Stimulated activated CD8-positive, alpha-beta memory T cell treated with anti-CD3 and anti-CD28 coated beads, Interleukin-12 subunit alpha, Interleukin-12 subunit beta, amount 100 ng/mL, for 24 hours (primary cell): ENCODE measurements around the gene TSHZ2.
"Not testable (repeated sequence)": the region's sequence is repeated elsewhere in the genome, so short reads cannot be mapped to it uniquely, and the experiment has no call there.

Source experiments
- DNase-seq: peaks from one replicate; pipeline ENCODE4 v3.0.0-alpha.2; 2020; ENCODE audit errors: extremely low read depth

TSHZ2 gene

DNA sequence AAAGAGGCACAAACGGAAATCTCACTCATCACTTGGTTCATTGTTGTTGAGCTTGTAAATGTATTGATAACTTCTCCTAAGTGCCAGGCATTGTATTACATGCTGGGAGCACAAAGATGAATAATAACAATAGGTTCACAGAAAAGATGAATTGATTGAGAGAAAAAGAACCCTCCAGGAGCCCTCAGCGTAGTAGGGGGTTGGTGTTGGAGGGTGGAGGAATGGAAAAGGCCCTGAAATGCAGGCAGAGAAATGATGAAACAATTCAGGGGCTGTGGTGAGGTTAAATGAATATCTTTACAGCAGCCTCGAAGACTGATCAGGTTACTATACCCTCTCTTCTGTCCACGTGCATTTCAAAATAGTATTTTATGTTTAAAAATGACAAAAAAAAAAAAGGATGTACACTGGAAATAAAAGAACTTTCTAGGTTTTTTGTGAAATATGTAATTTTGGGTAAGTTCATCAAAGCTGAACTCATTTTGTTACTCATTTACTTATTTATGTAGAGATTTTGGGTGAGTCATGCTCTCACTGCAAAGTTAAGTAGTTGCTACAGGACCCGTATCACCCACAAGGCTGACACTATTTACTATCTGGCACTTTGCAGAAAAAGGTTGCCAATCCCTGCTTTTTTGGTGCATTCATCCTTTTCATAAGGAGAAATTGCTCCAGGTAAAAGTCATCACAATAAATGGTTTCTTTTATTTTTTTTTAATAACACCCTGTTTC lies 344.2 kb downstream of the TSHZ2 start:
- no peak for DNase-seq

DNA sequence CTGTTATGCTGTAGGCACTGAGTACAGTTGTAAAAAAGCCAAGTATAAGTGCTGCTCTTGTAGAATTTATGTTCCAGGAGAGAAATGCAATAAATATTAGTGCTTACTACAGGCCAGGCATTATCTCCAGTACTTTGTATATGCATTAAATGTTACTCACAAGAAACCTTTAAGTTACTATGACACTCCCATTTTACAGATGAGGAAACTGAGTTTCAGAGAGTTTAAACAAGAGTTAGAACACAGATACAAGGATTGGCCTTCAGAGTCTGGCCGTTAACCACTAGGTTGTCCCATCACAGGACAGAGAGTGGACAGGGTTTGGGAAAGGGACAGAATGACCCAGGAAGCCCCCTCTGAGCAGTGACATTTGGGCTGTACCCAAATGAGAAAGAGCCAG lies 347.0 kb downstream of the TSHZ2 start:
- no peak for DNase-seq

DNA sequence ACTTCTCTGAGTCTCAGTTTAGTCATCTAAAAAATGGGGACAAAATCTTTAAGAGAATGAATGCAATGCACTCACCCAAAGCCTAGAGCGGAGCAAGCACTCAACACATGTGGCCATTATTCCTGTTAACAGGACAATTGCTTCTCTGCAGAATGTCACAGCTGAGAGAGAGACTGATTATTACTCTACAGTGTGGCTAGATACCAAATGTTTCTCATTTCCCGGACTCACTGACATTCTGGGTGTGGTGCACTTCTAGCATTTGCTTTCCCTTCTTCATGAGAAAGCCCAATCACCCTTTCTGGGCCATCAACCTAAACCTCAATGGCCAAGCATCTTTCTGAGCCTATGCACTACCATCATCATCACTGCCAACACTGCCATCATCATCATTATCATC lies 347.6 kb downstream of the TSHZ2 start:
- DNase-seq = no peak

DNA sequence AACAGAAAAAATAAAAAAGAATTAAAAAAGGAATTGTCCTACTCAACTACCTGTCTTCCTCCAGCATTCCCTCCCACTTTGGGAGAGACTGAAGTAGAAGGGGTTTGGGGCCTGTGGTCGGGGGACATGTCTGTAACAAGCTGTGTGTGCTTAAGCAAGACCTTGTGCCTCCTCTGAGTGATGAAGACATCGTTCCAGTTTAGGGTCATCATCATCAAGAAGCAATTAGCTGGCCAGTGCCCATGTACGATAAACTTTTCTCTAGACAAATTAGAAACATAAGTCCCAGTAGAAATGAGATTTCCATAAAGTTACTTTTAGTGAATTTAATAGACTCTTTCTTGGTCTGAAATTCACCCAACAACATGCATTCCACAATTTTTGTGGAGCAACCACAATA lies 348.5 kb downstream of the TSHZ2 start:
- DNase-seq = no peak

DNA sequence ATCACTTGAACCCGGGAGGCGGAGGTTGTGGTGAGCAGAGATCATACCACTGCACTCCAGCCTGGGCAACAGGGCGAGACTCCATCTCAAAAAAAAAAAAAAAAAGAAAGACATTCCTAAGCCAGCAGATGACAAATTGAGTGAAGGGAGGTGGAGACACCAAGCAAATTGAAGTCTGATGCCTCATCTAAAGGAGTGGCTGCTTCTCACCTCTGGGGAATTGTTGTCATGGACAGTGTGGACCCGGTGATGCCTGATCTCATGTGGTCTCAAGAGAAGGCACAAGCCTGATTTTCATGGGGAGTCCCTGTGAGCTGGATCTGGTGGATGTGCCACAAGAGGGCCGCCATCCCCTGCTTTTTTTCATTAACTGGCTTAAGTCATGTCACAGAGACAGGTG lies 349.4 kb downstream of the TSHZ2 start:
- DNase-seq = no peak

DNA sequence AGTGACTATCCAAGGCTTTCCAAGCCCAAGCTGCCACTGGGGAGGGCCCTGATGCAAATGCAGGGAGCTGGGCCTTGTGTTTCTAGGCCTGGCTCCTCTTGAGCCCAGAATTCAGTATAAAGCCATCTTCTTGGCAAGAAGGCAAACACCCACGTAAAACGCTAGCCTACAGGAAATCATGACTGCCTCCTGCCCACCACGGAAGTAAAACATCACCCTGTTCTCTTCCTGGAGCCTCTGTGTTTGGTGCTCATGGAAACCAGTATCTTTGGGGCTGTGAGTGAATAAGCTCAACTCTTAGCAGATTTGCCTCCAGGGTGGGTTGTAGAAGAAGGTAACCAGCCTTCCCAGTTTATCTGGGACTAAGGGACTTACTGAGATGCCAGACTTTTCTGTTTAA lies 350.5 kb downstream of the TSHZ2 start:
- DNase-seq = no peak

DNA sequence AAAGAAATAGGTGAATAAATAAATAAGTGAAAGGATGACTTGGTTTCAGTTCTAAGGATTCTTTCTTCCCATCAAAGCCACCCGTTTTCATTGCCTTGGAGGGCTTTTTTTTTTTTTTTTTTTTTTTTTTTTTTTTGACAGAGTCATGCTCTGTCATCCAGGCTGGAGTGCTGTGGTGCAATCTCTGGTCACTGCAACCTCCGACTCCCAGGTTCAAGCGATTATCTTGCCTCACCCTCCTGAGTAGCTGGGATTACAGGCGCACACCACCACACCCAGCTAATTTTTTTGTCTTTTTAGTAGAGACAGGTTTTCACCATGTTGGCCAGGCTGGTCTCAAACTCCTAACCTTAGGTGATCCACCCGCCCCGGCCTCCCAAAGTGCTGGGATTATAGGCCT lies 351.3 kb downstream of the TSHZ2 start:
- DNase-seq = not testable (repeated sequence)

DNA sequence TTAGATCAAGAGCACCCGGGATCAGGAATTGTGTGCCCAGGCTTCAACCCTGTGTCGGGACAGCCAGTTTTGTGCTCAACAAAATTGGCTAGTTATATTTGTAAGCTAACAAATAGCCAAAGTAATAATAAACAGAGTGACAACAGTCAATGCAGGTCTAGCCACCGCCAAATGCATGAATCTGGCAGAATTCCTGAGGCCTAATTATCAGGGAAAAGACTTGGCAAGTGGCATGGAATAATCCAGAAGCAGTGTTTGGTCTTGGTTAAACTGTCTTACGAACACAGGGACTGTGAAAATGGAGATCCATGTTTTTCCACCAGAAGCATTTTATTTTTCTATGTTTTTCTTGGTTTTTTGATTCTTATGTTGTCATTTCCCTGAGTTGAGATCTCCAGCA lies 352.7 kb downstream of the TSHZ2 start:
- no peak for DNase-seq

DNA sequence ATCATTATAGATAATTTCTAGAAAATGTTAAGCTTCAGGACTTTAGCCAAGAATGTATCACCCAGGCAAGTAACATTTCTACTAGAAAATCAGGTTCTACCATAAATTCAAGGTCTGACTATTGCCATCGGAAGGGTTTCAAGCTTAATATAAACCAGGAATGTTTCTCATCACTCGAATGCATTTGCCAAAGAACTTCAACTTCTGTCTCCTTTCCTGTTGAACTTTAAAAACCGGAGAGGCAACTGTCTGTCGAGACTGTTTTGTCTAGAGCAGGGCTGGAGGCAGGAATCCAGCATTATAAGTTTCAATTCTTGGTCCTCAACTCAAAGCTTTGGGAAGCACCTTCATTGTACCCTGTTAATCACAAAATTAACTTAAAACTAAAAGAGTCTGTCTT lies 356.8 kb downstream of the TSHZ2 start:
- no peak for DNase-seq

DNA sequence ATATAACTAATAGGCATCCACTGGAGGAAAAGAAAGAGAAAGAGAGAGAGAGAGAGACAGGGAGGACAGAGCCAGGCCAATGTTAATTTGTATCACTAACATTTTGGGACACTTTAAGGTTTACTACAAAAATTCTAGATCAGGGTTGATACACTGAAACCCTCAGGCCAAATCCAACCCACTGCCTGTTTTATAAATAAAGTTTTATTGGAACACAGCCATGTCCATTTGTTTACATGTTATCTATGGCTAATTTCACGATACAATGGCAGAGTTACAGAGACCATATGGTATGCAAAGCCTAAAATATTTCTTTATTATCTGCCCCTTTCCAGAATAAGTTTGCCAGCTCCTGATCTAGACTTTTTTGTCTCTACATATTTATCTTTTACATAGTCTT lies 357.6 kb downstream of the TSHZ2 start:
- DNase-seq = no peak

DNA sequence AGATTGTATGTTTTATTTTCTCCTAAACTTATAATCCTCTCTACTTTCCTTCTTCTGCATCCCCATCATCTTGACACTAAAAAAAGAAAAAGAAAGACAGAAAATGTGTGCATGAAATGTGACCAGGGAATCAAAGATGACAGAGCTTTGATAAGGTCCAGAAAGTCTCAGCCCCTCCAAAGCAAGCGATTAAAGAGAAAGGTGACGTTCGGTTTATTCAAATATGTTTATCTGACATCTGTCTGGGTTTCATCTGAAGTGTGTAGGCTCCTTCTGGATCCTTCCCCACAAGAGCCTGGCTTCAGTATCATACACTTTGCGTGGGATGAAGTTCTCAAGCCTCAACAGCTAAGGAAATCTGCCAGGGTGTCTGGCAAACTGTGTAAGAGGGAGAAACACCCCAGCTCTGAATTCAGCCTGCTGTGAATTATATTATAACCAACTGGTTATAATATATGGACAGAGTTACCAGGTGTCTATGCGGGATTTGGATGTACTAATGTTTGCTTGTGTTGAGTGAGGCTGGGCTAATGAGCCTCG lies 358.5 kb downstream of the TSHZ2 start:
- no peak for DNase-seq

DNA sequence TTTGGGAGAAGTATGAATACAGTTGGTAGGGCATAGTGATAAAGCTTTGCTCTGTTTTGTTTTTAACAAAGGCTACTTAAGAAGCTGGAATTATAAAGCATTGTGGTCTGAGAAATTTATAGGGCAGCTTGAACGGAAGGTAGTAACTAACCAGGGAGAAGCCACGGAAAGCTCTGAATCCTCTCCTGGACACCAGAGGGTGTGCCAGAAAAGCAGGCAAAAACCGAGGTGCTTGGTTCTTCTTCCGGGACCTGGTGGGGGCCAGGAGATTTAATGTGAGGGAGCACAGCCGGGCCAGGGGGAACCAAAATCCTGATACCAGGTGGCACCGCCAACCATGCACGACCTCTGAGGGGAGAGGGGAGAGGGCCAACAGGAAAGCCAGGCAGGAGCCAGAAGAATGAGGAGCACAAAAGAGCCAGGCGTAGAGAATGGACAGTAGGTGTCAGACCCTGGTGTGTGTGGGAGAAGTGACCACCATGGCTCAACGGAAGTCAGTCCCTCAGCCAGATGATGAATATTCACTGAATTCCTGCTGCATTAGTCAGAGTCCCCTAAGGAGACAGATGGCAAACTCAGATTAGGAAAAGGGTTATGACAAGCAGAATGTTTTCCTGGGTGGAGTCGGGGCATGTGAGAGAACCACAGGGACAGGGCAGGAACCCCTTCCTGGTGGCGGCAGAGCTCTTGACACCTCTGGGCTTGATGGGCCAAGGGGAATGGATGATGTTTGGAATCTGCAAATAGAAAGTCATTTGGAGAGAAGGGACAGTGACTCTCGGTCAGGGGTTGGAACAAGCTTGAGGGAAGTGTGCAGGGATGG lies 359.2 kb downstream of the TSHZ2 start:
- DNase-seq = no peak

DNA sequence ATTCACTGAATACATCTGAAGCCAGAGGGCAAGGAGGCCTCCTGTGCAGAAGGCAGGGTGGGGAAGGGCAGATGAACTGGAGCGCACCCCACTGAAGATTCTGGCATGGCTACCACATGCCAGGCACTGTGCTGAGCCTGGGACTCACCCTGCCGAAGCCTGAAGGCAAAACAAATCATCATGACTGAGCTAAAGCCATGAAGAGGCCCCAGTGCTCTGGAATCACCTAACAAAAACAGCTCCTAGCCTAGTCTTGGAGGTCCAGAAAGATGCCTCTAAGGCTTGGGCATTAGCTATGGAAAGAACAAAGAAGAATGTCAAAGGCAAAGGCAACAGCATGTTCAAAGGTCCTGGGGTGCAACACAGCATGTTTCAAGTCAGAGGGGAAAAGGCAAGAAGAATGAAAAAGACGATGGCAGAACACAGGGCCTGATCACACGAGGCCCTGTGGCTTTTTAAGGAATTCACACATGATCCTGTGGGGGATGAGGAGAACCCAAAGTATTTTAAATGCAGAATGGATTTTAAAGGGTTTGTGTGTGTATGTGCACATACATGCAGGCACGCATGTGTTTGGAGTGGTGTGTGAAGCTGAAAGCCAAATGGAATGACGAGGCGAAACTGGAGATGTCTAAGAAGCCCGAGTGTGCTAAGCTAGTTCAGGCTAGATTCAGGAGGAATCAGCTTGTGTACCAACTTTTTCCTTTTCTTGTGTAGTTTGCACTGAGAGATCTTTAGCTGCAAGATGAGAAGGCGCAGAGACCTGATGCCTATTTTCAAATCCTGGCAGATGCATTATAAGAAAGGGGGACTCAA lies 360.1 kb downstream of the TSHZ2 start:
- DNase-seq = no peak

DNA sequence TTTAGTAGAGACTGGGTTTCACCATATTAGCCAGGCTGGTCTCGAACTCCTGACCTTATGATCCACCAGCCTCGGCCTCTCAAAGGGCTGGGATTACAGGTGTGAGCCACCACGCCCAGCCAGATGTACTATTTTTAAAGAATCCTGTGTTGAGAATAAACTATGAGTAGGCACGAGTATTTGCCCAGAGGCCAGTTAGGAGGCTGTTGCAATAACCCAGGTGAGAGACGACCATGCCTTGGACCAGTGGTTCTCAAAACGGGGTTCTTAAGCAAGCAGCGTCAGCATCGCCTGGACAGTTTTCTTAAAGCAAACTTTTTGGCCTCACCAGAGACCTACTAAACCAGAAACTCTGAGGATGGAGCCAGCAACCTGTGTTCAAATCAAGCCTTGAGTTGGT lies 362.7 kb downstream of the TSHZ2 start:
- no peak for DNase-seq

DNA sequence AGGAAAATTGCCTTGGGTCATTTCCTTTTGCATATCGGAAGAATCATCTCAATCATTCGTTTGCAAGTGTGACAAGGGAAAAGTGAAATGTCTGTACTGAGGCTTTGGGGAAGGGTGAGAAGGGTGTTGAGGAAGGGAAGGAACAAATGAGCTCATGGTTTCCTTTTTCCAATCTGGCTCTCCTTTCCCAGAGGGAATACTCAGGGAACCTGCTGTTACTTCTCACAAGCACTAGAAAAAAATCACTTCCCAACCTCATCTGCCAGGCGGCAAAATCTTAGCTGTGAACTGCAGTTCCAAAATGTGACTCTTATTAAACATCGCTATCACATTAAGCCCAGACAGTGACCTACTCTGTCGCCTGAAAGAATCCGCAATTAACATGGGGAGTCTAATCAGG lies 363.4 kb downstream of the TSHZ2 start:
- DNase-seq = no peak

DNA sequence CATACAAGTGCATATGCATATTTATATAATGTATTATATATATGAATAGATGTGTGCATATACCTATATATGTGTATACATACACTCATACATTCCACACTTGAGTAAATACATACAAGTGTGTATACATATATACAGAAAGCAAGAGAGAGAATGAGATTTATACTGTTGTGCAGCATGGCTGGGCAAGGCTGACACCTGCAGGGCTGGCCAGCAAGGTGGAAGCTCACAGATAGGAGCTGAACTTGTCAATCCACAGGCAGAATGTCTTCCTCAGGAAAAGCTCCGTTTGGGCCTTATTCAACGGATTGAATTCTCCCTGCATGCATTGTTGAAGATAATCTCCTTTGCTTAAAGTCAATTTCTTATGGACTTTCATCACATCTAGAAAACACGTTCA lies 364.7 kb downstream of the TSHZ2 start:
- DNase-seq = no peak

DNA sequence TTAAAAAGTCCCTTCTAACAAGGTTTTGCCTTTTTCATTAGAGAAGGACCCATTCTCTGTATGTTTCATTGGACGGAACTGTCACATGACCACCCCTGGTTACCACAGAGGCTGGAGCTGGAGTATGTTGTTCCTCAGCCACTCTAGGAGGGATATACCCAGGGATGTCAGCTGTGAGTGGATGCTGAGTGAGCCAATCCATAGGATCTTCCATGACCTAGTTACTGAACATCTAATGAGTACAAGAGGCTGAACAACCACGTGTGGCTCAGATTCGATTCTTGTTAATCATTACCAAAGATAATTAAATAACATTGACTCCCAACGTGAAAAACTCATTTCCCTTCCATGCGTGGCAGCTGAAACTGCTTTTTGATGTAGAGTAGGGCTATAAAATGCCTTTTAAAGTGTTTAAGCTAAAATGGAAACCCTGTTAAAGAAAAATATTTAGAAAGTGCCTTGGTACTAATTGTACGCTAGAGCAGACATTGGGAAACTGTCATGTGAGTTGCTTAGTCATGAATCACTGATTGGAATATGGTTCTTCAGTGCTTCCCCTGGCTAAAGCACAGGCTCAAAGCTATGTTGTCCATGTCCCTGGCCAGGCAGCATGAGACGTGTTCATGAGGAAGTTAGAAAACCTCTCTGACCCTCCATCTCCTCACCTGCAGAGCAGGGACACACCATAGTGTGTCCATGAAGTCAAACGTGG lies 365.4 kb downstream of the TSHZ2 start:
- DNase-seq = no peak

DNA sequence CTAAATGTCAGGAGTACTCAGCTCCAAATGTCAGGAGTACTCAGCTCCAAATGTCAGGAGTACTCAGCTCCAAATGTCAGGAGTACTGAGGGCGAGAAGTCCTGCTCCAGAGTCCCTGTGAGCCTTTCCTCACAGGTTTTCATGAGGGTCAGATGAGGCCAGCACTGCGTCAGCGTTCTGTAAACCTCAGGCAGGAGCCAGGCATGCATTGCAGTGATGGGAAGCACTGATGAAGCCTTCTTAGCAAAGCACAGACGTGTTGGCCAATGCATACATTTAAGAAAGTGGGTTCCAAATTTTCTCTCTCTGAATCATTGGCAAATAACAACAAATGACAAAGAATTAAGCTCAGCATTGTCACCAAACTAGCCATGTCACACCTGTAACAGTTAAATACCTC lies 366.6 kb downstream of the TSHZ2 start:
- DNase-seq = no peak

DNA sequence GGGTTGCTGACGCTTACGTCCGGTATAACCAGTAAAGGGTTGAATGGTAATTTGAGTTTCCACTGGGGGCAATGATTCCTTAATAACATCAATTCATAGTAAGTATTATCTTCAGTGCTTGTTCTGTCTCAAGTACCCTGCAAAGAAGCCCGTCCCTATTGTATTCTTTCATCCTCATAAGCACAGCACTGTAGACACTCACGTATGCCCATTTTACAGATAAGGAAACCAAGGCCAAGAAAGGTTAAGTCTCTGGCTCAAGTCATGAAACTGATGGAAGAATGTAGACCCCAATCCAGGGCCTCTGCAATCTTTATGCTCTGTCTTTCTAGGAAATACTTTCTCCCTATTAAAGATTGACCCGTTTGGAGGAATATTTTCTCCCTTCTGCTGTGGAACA lies 370.3 kb downstream of the TSHZ2 start:
- DNase-seq = no peak

DNA sequence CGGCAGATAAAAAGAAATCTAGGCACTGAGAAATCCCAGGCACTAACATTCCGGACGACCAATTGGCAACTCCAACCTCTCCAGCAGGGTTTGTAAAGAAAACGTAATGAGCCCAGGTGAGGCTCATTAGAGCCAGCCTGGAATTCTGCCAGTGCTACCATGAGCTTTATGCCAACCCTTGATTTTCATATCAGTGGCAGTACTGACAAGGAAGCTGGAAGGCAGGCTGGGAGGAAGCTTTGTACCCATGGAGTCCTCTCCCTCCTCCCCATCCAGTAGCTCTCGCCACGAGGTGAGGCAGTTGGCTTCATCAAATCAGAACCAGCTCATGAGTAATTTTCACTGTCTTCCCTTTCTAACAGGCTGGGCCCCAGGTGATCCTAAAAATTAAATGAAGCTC lies 371.3 kb downstream of the TSHZ2 start:
- no peak for DNase-seq

DNA sequence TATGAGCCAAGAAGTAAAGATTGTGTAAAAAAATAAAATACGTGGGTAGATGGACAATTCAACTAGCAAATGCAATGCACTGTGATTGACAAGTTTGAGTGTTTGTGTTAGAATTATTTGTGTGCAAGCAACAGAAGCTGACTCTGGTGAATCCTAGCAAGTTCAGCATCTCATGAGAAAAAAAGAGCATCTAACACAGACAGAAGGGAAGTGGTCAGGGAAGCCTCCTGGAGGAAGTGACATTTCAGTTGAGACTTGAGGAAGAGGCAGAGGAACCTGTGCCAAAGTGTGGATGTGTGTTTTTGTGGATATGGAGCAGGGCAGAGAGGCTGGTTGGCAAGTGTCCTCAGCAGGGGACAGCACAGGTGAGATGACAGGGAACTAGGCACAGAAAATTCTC lies 372.7 kb downstream of the TSHZ2 start:
- DNase-seq = no peak
